ENCODE data around the gene CDHR1.
A peak's percentile ranks its signal among the peaks of the same experiment; 100 is the strongest.
"Not testable (repeated sequence)": the region's sequence is repeated elsewhere in the genome, so short reads cannot be mapped to it uniquely, and the experiment has no call there.

CDHR1 gene

DNA sequence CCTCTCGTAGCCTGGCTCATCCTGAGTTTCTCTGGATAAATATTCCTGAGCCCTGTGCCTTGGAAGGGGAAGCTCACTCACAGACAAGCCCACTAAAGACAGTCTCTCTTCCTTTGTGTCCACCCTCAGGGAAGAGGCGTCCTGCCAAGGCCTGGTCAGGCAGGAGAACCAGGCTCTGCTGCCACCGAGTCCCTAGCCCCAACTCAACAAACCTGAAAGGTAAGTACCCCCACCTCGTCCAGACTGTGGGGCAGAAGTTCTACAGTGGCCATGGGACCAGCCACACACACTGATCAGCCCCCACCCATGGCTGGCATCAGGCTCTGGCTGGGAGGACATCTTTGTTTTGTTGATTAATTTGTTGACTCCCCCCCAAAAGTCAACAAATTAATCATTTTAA is 18.0 kb upstream of the CDHR1 start:
- DNase-seq = no peak

GRCh38 chr10:84176836-84177474 is 17.4 kb upstream of the CDHR1 start:
- DNase-seq = no peak

DNA sequence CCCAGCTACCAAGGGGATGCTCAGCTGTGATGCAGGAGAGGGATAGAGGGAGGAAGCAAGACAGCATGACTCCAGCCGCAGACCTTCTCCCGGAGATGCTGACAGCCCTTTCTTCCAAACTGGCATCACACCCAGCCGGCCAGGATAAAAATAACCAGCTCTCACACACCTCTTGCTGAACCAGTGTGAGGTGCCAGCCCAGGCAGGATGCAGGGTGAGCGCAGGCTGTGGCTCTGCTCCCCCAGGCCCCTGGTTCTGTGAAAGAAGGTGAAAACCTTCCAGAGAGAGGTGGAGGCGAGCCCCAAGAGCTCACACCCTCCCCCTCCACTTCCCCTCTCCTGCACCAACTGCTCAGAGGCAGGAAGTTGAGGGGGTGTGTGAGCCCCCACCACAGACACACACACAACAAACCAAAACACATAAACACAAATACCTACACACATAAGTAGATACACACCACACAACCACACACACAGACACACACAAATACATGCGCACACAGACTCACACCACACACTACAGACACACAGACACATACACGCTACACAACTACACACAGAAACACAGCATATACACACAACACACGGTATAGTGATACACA is 16.7 kb upstream of the CDHR1 start:
- DNase-seq = no peak

GRCh38 chr10:84178160-84178609 is 16.2 kb upstream of the CDHR1 start:
- no peak for DNase-seq

- DNase-seq = peak; percentile 53
Observed at GRCh38 chr10:84179059-84179710, 15.2 kb upstream of the CDHR1 start.

GRCh38 chr10:84180386-84180785 is 14.0 kb upstream of the CDHR1 start:
- DNase-seq = not testable (repeated sequence)

DNA sequence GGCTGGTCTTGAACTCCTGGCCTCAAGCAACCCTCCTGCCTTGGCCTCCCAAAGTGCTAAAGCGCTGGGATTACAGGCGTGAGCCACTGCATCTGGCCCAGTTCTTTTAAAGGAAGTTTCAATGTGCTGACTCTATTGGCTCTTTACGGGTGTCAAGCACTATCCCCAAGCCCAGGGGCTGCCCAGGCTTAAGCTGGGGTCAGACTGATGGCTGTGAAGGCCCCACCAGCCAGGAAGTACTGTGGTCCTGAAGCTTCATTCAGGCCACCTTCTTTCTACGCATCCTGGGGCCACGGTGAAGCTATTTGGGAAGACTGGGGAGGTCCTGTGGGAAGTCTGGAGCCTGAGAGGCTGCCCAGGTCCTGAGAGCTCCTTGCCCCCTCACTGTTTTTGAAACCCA is 12.7 kb upstream of the CDHR1 start:
- DNase-seq = no peak

- DNase-seq = no peak
Observed at GRCh38 chr10:84184517-84184916, 9.8 kb upstream of the CDHR1 start.

DNA sequence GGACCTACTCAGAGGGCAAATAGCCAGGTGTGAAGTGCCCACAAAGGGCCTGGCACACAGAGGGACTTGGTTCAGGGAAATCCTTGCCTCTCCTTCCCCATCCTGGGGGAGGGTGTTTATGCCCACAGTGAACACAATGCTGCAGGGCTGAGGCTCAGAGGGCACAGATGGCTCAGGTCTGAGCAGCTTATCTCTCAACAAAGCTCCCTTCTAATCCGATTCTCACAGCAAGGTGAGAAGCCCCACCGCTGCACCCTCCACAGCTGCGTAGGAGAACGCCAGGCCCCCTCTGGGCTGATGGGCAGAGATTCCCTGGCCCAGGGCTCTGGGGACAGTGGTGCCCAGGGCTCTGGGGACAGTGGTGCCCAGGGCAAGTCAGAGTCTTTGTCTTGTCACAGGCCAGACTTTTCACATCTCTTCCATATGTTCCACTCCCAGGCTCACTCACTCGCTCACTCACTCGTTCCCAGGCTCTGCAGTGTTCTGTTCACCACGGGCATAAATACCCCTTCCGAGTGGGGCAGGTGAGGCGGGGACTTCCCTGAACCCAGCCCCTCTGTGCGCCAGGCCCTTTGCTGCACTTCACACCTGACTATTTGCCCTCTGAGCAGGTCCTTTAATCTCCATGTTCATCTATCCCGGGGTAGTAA is 8.7 kb upstream of the CDHR1 start:
- DNase-seq = no peak

DNA sequence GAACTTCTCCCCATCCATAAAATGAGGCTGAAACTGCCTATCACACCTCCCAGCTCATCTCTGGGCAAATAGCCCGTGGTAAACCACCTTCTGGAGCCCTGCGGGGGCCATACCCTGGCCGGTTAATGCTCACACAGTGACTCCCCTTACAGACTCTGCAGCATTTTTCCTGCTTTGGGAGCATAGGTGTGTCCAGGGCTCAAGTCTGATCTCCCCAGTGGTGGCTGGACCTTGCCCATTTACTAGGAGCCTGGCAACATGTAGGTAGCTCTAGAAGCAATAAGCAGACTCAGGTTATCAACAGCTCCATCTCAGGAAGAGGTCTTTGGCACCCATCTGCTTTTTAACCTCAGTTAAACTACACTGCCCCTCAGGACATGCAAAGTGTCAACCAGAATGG is 5.5 kb upstream of the CDHR1 start:
- no peak for DNase-seq

DNA sequence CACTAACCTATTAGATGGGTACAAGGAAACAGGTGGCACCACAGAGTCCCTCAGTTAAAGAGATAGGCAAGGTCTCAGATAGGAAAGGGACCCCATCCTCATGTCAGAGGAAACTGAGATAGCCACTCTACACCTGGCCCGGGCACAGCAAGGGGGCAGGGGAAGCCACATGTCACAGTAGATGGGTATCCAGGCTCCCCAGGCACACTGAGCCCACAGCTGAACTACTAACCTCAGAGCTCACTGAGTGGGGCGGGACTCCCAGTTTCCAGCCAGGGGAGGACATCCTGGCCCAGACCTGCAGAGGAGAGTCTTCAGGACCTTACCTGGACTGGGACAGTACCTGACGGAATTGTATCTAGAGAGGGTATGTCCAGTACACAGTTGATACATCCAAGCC is 3.7 kb upstream of the CDHR1 start:
- no peak for DNase-seq

GRCh38 chr10:84191106-84191505 is 3.2 kb upstream of the CDHR1 start:
- no peak for DNase-seq

DNA sequence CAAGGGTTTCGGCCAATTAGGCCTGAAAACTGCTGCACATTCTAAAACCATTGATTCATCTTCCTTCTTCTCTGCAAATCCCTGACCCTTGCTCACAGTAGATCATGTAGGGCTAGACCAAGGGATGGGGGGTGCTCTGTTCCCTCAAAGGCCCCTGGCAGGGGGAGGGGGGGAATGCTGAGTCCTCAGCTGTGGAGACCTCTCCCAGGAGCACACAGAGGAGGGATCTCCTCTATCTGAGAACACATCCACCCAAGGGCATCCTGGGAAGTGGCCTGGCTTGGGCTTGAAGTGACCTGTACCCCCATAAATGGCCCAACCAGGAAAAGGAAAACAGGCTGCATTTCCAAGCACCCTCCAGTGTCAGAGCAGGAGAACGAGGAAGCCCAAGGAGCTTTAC is 1.0 kb upstream of the CDHR1 start:
- no peak for DNase-seq

GRCh38 chr10:84193846-84194423 is 402 bp upstream of the CDHR1 start:
- DNase-seq = no peak

- no peak for DNase-seq
Observed at GRCh38 chr10:84195044-84195830, 900 bp downstream of the CDHR1 start.

DNA sequence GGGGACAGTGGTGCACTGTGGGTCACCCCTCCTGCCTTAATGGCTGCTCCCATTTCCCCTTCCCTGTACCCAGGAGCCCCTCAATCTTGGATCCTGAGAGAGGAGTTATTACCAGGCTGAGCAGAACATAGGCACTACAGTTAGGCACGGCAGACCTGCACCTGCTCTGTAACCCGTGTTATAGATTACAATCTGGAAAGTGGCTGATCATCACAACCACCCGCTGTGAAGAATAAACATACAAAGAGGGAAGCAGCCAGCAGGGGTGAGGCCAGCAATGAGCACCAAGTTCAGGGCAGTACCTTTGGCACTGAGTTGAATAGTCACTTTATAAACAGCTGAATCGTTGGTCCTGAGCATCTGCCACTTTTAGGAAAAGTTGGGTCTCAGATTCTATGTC is 1.7 kb downstream of the CDHR1 start:
- no peak for DNase-seq

- no peak for DNase-seq
Observed at GRCh38 chr10:84196941-84197340, 2.6 kb downstream of the CDHR1 start.

DNA sequence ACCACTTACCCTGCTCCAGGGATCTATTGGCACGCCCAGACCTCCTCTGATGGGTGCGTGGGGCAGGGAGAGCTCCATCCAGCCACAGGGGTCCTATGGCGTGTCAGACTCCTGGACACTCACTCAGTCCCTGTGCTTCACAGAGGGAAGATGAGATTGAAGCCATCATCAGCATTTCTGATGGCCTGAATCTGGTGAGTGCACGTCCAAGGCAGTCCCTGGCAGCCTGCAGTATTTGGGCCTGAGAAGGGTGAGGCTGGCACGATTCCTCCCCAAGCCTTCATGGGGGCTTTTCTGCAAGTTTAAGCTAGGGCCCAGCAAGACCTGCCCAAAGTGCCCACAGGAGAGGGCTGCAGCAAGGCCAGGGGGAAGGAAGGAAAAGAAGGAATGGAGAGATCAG is 3.3 kb downstream of the CDHR1 start:
- DNase-seq = no peak

- DNase-seq = no peak
Observed at GRCh38 chr10:84198206-84198915, 4.0 kb downstream of the CDHR1 start.

GRCh38 chr10:84200537-84201243 is 6.4 kb downstream of the CDHR1 start:
- no peak for DNase-seq

DNA sequence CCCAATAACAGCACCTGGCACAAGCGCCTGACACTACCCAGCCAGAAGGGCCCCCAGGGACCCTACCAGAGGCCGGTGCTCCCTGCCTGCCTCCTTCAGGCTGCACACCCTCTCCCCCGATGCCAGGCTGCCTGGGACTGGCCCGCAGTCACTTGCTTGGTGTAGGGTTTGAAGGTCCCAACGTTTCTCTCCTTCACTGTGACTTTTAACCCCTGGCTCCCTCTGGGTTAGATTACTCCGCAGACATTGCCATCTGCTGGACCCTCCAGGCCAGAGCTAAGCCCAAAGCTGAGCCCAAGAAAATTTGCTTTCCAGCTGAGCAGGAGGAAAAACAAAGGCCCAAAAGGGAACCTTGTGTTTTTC is 6.9 kb downstream of the CDHR1 start:
- DNase-seq = no peak

GRCh38 chr10:84201682-84202081 is 7.3 kb downstream of the CDHR1 start:
- DNase-seq = no peak
